T-helper 2 cell treated with Interferon-gamma antibody and Interleukin-4, amounts not matched to agents 100 ng/mL and 5 ng/mL, for 36 hours (primary cell): ENCODE data around the gene CDC42EP4. TPM values are rescaled to one million over a fixed set of nuclear protein-coding genes. Genes with fewer than 3 reads are reported as not detected.

Experiments
- intact Hi-C: fragments of 100-400 bp; cut with micrococcal nuclease; formaldehyde crosslinking; loops from one replicate; pipeline ENCODE4 v1.15.1; 2023
- total RNA-seq: library from RNA; stranded (reverse); gene quantifications from 2 replicates; pipeline ENCODE4 v1.2.3, GENCODE V29; 2022

Gene CDC42EP4
- total RNA-seq, 1 donor from 2014 or later = 1.6 TPM

DNA sequence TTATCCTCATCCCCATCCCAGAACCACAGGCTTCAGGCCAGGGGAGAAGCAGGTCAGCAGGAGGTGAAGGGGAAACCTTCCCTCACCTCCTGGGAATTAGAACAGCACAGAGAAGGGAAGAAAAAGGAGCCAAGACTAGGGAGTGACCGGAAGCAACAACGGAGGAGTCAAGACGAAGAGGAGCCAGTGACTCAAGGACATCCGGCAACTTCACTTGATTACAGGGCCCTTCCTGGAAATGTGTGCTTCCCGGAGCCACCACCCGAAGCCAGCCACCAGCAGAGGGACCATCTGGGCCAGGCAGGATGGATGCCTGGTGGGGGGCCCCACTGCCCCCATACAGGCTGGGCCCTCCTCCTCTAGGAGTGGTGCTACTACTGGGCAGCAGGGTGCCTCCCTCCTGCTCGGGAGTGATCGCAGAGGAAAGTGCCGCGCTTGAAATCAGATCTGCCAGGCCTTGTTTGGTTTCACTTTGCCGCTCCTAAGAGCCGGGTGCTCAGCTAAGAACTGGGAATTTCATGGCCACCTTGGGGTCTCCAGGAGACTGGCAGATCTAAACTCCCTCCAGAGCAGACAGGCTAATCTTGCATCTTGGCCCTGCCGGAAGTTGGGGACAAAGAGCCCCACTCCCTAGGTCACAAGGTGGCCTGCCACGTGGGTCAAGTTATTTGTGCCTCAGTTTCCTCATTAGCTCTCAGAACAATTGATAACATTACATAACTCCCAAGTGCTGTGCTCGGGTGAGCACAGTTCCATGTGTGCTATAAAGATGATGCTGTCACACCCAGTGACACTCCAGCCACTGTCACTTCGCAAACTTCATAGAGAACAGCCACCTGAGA, 6.6 kb downstream of the CDC42EP4 start:
- intact Hi-C loops = no loop called here

DNA sequence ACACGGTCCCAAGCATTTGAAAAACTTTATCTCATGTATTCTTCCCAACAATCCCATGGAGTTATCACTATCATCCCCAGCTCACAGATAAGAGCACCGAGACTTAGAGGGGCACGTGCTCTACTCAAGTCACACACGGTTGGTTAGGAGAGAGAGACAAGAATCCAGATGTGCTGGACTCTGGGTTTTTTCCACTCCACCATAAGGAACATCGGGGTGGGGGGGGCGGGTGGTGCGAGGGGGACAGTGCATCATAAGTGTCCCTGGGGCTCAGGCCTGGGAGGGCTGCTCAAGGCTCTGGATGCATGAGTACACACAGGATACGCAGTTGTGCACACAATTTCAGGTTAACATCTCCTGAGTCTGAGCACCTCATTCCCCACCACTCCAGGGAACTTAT, 7.4 kb downstream of the CDC42EP4 start:
- intact Hi-C loops = no loop called here

DNA sequence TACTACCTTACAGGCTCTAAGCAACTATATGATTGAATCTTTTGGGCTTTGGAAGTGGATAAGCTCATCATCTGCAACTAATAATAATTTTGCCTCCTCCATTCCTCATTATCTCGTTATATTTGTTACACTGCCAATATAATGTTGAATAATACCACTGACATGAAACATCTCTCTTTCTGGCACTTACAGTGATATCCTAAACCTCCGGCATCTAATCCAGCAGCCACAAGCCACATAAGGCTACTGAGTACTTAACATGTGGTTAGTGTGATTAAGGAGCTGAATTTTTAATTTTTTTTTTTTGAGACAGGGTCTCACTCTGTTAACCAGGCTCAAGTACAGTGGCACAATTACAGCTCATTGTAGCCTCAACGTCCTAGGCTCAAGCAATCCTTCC, 9.6 kb downstream of the CDC42EP4 start:
- intact Hi-C loops = no loop called here

- intact Hi-C loops = no loop called here
These were observed 10.4 kb downstream of the CDC42EP4 start for GRCh38 chr17:73301369-73301768.

DNA sequence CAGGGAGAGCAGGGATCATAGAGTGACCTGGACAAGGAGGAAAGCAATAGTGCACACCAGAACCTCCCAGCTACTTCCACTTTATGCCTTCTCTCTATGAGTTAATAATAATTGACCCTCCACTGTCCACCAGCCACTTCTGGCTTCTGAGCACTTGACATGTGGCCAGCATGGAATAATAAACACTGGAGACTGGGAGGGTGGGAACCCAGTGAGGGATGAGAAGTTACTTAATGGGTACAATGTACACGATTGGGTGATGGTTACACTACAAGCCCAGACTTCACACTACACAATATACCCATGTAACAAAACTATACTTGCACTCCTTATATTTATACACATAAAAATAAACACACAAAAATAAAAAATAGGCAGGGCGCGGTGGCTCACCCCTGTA, 11.4 kb downstream of the CDC42EP4 start:
- intact Hi-C loops = no loop called here

- intact Hi-C loops = no loop called here
These were observed 13.6 kb downstream of the CDC42EP4 start for GRCh38 chr17:73297934-73298861.

DNA sequence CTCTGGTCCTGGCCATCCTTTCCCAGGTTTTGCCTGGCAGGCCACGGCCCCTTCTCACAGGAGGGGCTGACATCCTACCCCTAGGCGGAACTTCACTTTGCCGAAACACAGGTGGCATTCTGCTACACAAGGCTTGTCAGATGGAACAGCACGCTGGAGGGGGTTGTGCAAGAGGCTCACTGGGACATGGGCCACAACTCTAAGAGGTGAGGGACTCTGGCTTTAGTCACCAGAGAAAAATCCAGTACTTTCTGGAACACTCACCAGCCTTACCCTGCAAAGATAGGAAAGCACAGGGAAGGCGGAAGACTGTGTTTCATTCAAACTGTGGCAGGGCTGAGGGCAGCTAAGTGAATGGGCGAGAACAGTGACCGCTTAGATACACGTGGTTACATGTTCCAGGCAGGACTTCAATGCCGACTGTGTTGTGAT, 18.3 kb downstream of the CDC42EP4 start:
- intact Hi-C loops = no loop called here

GRCh38 chr17:73293031-73293430, 18.8 kb downstream of the CDC42EP4 start:
- intact Hi-C loops = no loop called here

- intact Hi-C loops = no loop called here
These were observed 19.7 kb downstream of the CDC42EP4 start for GRCh38 chr17:73292031-73292531.

GRCh38 chr17:73291260-73291801, 20.5 kb downstream of the CDC42EP4 start:
- intact Hi-C loops = no loop called here

DNA sequence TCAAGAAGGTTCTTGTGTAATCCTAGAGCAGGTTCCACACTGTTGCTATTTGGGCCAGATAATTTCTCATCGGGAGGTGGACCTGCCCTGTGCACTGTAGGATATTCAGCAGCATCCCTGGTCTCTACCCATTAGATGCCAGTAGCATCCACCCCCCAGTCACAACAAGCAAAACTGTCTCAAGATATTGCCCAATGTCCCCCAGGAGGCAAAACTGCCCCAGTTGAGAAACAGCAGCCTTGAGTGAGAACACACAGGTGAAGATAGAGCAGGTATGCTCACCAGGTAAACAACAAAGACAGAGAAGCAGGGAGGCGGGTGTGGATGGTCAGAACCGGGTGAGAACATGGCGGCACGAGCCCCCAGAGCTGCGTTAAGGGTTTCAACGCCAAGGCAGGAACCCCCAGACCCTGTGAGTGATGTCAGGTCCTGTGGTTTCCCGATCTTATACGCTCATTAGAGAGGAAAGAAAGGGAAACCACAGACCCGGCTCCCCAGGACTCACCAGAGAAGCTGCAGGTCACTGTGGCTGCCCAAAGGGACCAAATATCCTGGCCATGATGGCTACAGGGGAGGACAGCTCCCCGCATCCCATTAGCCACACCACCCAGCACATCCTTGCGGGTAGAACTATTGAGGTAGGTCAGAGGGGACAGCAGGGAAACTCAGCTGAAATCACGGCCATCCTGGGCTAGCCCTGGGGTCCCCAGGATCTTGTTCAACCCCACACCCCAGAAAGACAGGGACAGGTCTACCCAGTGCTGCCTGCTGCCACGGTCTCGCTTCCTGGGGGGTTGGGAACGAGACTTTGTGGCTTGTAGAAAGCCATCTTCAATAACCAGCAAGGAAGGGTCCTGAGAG, 21.2 kb downstream of the CDC42EP4 start:
- intact Hi-C loops = no loop called here

- intact Hi-C loops = no loop called here
These were observed 22.1 kb downstream of the CDC42EP4 start for GRCh38 chr17:73289549-73290254.

- intact Hi-C loops = no loop called here
These were observed 23.1 kb downstream of the CDC42EP4 start for GRCh38 chr17:73288534-73289302.

DNA sequence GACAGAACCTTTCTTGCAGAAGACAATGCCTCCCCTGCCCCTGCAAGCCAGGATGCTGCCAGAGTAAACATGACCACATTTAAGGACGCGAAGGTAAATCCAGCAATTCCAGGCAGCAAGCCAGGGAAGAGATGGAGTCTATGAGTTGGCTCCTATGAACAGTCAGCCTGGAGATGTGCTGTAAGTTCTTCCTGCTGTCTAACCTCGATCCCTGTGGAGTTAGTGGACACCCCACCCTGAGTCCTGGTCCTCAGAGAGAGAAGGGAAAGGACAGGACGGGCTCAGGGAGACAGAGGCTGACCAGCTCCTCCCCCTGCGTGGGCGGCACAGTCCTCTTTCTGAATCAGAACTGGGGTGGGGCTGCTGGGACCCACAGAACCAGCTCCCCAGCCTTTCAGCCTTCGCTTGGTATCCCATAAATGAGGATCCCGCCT, 24.9 kb downstream of the CDC42EP4 start:
- intact Hi-C loops = no loop called here

DNA sequence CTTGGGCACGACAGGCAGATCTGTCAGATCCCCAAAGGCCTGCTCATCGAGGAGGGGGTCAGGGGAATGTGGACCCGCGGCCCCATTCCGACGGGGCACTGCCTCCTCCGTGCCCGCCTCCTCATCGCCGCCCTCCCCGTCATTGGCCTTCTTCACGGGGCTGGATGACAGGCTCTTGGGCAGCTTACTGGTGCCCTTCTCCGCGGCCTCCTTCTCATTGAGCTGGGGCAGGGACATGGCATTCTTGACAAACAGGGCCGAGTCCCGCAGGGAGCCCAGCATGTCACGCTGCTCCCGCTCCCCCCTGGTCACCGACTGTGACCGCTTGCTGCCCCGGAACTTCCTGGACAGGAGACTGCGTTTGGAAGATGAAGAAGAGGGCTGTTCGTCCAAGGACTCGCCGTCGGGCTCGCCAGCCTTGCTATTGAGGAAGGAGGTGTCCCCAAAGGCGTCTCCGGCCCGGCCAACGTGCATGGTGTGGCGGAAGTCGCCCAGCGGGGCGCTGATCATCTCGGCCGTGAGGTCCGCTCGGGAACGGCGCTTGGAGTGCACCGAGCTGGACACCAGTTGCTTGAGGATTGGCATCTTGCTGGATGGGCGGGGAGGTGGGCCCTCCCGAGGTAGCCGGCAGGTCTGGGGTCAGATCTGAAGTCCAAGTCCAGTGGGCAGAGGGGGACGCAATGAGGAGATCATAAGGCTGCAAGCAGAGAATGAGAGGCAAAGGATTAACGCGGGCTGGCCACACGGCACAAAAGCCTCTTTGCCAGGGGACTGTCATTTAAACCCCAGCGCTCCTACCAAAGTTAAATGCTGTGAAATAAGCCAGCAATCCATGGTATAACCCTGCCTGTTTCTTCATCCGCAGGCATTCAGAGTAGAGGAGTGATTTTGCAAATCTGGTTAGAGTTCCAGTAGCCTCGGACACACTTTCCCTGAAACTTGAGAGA, 25.6 kb downstream of the CDC42EP4 start:
- intact Hi-C loops = no loop called here

- intact Hi-C loops = no loop called here
These were observed 26.2 kb downstream of the CDC42EP4 start for GRCh38 chr17:73285603-73285908.

DNA sequence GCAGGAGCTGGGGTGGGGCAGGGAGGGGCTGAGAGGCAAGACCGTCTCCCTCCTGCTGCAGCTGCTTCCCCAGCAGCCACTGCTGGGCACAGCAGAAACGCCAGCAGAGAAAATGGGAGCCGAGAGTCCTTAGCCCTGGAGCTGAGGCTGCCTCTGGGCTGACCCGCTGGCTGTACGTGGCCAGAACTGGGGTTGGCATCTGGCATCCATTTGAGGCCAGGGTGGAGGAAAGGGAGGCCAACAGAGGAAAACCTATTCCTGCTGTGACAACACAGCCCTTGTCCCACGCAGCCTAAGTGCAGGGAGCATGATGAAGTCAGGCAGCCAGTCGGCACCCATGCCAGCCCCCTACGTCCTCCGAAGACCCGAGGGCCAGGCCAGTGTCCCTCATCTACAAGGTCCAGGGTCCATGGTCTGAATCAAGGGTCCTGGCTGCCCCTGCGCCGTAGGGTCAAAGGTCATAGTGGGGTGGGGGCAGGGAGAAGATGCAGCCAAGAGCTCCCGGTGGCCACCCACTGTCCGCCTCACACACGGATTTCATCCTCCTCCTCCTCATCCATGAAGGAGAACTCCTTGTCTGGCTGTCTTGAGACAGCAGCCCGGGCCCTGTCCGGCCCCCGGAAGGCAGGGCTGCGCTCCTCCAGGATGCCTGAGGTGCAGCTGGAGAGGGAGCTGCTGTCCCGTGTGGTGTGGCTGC, 26.7 kb downstream of the CDC42EP4 start:
- intact Hi-C loops = no loop called here

DNA sequence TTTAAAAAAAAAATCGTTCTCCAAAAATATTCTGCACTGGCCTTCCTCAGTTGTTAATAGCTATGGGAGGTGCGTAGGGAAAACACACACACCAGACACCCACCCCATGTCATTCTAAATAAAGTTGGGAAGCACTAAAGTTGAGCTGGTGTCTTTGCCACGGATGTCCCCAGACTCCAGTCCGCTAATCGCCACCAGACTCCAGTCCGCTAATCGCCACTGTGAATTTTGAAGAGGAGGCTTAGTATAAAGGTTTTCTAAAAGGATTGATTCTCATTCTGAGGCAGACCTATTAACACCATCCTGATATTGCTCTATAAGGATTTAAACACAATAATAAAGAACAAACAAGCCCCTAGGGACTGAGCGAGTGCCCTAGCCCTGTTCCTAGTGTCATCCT, 27.4 kb downstream of the CDC42EP4 start:
- intact Hi-C loops = no loop called here
